ENCODE measurements around the gene ADAMTS12.
"Not testable (repeated sequence)": the region's sequence is repeated elsewhere in the genome, so short reads cannot be mapped to it uniquely, and the experiment has no call there.

ADAMTS12 gene

DNA sequence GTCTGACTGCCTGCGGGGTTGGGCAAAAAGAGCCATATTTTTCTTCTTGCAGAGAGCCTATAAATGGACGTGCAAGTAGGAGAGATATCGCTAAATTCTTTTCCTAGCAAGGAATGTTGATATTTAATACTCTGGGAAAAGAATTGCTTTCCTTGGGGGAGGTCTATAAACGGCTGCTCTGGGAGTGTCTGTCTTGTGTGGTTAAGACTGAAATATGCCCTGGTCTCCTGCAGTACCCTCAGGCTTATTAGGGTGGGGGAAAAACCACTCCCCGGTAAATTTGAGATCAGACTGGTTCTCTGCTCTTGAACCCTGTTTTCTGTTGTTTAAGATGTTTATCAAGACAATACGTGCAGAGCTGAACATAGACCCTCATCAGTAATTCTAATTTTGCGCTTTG is 14.5 kb upstream of the ADAMTS12 start:
- not testable (repeated sequence) for DNase-seq (ENCODE audit: low spot score)

- DNase-seq (ENCODE audit: low spot score) = no peak
Measured at GRCh38 chr5:33905381-33905780, 13.6 kb upstream of the ADAMTS12 start.

GRCh38 chr5:33903118-33903517 is 11.3 kb upstream of the ADAMTS12 start:
- DNase-seq (ENCODE audit: low spot score) = no peak

- no peak for DNase-seq (ENCODE audit: low spot score)
Measured at GRCh38 chr5:33901156-33901555, 9.4 kb upstream of the ADAMTS12 start.

DNA sequence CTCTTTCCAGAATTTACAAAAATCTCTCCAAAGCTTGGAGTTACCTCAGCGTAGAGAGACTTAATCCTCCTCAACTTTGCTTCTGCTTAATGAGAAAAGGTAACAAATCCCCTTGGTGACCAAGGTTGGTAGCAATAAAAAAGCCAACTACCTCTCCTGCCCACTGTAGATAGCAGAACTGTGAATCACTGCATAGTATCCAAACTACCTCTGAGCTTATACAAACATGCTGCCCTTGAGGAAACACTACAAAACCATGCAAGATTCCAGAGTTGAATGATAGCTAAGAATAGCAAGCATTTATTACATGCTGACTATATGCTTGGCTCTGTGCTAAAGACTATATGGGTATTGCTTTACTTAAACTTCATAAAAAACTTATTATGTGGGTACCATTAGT is 2.8 kb upstream of the ADAMTS12 start:
- peak; percentile 29 for DNase-seq (ENCODE audit: low spot score)

GRCh38 chr5:33892620-33893137 is 889 bp upstream of the ADAMTS12 start:
- peak; percentile 84 for DNase-seq (ENCODE audit: low spot score)

DNA sequence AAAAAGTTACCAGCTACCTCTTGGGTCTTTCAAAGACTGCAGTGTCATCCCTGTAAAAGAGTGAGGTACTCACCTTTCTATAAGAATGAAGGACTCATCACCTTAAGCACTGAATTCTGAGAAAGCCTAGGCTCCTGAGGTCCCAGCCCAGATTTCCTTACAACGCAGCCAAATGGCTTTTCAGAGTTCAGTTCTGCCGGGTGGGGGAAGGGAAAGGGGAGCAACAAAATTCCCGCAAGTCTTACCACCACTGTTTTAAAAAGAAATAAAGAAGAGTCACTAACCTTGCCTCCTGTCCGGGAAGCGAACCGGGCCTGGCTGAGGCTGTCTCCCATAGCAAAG is 373 bp downstream of the ADAMTS12 start:
- DNase-seq (ENCODE audit: low spot score) = no peak

DNA sequence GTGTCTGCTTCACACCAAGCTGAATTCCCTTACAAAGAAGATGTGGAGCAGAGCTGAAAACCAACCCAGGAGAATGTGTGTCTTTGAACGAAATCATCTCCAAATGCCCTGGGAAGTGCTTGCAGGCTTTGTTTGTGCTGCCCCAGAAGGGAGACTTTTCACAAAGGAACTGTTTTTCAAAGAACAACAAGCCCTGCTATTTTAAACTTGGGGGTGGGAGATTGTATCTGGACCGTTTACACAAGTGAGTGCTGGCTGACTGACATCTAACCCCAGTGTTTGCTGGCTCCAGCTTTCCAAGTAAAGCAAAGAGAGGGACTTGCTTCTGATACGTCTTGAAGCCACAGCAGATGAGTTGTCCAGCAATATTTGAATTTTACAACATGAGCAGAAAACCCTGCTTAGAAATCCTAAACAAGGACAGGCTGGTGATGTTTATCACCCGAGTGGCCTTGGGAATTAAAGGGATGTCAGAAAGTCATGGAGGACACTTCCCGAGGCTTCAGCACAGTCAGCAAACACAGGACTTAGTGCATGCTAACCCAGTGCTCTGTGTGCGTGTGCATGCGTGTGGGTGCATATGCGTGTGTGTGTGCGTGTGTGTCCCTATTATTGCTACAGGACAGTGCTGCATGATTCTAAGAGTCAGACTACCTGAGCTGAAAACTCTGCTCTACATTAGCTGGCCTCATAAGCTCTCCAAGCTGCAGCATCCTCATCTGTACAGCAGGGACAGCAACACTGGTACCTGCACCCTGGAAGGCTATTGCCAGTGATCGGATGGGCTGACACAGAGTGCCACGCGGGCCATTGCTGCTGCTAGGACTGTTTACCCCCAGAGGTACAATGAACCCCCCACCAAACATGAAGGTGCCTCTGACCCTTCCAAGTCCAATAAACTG is 1.4 kb downstream of the ADAMTS12 start:
- DNase-seq (ENCODE audit: low spot score) = peak; percentile 40

- peak; percentile 56 for DNase-seq (ENCODE audit: low spot score)
Measured at GRCh38 chr5:33888587-33888986, 3.2 kb downstream of the ADAMTS12 start.

DNA sequence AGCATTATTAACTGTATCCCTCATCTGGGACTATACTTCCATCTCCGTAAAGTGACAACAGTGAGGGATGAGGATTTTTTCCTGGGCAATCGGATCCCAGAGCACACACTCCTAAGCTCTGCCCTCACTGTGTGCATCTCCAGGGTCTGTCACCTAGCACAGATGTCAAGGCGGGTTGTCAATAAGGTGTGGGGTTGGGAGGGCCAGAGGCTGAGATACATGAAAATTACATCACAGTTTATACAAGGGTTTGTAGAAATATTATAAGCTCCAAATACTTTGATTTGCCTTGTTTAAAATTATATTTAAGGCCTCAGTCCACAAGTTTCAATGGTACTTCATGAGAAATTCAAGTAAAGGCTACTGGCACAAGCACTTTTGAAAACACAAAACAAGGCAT is 4.5 kb downstream of the ADAMTS12 start:
- no peak for DNase-seq (ENCODE audit: low spot score)

DNA sequence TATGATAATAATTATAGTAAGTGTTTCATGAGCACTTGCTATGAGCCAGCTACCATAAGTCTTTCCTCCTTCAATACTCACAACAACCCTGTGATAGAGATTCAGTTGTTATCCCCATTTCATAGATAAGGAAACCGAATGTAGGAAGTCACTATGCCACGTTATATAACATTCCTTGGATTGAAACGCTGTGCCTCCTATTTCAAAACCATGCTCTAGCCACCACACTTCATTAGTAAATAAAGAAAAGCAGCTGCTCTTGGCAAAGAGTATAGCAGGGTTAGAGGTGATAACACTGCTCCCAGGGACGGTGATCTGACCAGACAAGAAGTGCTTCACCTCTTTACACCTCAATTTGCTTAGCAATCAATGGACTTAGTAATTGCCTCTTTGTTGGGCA is 5.5 kb downstream of the ADAMTS12 start:
- DNase-seq (ENCODE audit: low spot score) = no peak

DNA sequence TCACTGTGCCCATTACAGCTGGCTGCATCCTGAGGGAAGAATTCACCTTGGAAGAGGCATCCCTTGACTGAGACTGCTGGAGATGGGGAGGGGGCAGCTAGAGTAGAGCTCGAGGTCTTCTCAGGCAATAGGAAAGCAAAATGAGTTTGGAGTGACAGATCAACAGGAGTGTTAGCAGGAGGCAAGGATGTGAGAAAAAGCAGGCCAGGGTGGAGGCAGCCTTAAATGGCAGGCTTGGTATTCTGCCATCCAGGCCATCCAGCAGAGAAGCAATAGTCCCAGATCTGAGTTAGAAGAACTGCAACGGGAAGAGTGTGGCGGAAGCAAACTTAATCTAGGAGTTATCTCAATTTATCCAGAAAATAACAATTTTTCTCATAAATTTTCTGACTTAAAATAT is 6.1 kb downstream of the ADAMTS12 start:
- no peak for DNase-seq (ENCODE audit: low spot score)

DNA sequence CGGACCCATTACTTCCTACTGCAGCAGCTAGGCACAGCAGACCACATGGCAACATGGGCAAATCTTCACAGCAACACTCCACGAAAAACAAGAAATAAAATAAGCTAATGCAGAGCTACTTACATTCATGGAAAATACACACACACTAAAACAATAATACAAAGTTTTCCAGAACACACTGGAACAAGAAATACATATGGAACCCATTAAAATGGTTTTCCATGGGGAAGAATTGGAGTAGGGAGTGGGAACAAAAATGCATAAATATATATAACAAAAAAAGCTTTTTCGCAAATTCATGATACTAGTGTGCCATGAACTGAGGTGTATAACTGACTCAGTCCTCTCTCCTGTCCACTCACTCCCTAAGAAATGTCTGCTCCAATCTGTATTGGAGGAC is 8.3 kb downstream of the ADAMTS12 start:
- no peak for DNase-seq (ENCODE audit: low spot score)

DNA sequence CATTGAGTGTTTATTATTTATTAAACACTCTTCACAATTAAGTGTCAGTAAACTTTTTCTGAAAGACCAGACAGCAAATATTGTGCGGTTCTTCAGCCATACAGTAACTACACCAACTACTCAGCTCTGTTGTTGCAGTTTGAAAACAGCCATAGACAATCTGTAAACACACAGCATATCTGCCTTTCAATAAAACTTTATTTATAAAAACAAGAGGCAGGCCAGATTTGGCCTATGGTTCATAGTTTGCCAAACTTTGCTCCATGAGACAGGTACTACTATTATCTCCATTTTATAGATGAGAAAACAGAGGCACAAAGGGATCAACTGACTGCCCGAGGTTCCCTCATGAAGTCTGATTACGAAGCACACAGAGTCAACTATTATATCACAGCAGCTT is 11.5 kb downstream of the ADAMTS12 start:
- no peak for DNase-seq (ENCODE audit: low spot score)

DNA sequence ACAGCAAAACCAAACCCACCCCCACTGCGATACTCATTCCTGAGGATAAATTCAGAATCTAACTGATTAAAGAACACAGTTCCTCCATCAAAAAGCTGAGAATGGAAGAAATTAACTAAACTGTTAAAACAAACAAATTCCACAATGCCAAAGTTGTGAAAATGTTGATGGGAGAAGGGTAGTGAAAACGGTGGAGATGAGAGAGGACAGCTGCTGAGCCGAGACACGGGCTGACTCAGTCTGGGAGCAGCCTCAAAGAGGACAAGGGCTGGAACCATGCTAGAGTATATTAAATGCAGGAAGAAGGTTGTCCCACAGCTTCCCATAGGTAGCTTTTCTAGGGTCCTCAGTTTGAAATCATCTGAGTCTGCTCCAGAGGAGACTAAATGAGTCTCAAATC is 14.3 kb downstream of the ADAMTS12 start:
- DNase-seq (ENCODE audit: low spot score) = no peak

- no peak for DNase-seq (ENCODE audit: low spot score)
Measured at GRCh38 chr5:33867241-33867640, 24.5 kb downstream of the ADAMTS12 start.

DNA sequence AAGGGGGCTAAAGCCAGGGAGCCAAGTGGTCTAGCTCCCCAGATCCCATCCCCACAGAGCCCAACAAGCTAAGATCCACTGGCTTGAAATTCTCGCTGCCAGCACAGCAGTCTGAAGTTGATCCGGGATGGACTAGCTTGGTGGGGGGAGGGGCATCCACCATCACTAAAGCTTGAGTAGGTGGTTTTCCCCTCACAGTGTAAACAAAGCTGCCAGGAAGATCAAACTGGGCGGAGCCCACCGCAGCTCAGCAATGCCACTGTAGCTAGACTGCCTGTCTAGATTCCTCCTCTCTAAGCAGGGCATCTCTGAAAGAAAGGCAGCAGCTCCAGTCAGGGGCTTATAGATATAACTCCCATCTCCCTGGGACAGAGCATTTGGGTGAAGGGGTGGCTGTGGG is 32.6 kb downstream of the ADAMTS12 start:
- not testable (repeated sequence) for DNase-seq (ENCODE audit: low spot score)

DNA sequence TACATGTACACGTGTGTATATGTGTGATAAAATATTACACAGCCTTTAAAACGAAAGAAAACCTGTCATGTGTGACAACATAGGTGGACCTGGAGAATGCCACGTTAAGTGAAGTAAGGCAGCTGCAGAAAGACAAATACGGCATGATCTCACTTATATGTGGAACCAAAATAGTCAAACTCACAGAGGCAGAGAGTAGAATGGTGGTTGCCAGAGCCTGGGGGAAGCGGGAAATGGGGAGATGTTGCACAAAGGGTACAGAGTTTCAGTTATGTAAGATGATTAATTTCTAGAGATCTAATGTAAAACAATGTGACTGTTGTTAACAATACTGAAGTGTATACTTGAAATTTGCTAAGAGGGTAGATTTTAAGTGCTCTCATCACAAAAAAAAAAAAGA is 34.8 kb downstream of the ADAMTS12 start:
- DNase-seq (ENCODE audit: low spot score) = no peak

DNA sequence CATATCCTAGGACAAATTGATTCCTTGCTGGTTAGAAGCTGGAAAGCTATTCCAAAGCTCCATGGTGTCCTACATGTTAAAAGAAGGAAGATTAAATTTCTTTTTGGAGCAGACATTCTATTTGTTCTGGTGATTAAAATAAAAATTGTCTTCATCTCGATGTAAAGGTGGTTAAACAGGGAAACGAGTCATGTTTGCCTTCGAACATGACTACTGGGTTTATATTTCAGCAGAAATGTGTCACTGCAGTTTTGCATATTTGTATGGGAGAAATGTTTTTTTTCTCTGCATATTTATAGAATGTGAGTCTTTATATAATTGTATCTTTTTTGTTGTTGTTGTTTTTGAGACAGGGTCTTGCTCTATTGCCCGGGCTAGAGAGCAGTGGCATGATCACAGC is 36.4 kb downstream of the ADAMTS12 start:
- no peak for DNase-seq (ENCODE audit: low spot score)

GRCh38 chr5:33854733-33855151 is 37.0 kb downstream of the ADAMTS12 start:
- peak; percentile 28 for DNase-seq (ENCODE audit: low spot score)

GRCh38 chr5:33852837-33853236 is 39.0 kb downstream of the ADAMTS12 start:
- DNase-seq (ENCODE audit: low spot score) = no peak

DNA sequence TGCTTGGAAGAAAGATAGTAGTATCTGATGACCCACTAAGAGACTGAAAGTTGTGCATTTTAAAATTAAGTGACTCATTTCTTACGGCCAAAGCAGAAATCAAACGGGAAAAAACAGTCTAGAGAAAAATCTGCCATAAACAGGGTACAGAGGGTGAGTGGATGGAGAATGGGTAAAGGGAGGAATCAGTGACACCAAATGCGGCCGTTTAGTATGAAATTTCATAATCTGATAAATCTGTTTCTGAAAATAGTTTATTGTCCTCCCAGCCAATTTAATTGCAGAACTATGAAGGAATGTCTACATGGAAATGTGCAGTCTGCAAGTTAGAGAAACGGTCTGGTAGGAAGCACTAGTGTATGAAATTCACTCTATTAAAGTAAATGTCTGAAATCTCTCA is 39.5 kb downstream of the ADAMTS12 start:
- no peak for DNase-seq (ENCODE audit: low spot score)

GRCh38 chr5:33850100-33850594 is 41.6 kb downstream of the ADAMTS12 start:
- DNase-seq (ENCODE audit: low spot score) = peak; percentile 25

DNA sequence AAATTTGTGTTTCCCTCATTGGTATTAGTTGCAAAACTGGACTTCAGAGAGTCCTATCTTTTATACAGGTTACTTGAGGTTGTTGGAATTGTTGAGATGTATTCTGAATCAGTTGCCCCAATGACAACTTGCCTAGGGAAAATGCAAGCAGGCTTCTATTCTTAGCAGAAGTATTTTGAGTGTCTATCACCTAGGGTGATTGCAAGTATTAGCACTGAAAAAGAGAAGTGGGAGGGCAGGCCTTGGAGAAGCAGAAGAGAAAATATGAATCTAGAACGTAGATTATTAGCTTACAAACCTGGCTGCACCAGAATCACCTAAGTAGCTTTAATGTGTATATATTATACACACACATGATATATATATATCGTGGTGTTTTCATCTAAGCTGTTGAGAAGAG is 43.2 kb downstream of the ADAMTS12 start:
- DNase-seq (ENCODE audit: low spot score) = no peak

Measured in AG08396 (cell line).